ENCODE data around the gene DCLK1. TPM values are rescaled to one million over a fixed set of nuclear protein-coding genes. Genes with fewer than 3 reads are reported as not detected.

DCLK1 gene
- total and polyA plus RNA-seq, 7 donors: 0.98 to 15.1 (median 3.9) TPM

DNA sequence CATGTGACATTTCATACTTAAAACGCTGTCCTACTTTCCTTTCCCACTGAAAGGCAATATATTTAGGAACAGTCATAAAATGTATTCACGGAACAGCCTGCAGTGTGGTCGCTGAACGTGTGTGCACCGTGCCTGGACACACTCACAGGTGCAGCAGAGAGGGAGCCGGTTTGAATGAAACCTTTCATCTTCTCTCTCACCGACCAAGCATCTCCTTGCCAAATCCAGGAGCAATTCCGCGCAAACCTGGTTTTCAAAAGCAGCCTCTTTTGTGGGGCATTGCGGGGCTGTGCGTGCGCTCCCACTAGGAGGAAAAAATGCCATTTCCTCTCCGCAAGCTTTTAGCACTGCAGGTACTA is 1.0 kb downstream of the DCLK1 start:
- intact Hi-C loops (cut with DNase I): loop anchor here in 1 of 2 donors (5.0 kb wide), 1 partner anchor 153 kb away; no protein-coding TSS in a partner anchor
- no peak overlapping the region for H3K27ac ChIP-seq

DNA sequence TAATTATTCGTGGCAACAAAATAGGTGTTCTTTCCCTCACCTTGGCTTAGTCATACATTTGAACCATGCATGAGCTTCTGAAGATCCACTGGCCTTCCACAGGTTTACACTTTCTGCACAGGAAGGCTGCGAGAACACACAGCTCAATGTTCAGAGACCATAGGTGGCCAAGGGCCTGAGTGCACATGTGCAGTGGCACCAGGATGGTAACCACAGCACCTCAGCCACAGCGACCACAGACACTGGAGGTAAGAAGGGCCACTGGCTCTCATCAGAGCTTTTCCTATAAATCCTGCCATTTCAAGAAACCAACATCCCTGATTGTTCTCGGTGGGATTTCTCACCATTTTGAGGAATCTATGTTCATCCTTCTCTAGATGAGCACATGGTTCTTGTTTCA is 1.6 kb downstream of the DCLK1 start:
- no peaks in the 10 kb centered on the region for H3K4me1 ChIP-seq
- 91 to 95% (median 92%) methylated on average over 4 of the region's 4 CpGs for WGBS, 3 donors
- no peaks in the 10 kb centered on the region for H3K9me3 ChIP-seq
- no peak overlapping the region for H3K27ac ChIP-seq
- peak overlapping the region; percentile 60 for H3K4me3 ChIP-seq
- TF ChIP-seq, protein P1, sequence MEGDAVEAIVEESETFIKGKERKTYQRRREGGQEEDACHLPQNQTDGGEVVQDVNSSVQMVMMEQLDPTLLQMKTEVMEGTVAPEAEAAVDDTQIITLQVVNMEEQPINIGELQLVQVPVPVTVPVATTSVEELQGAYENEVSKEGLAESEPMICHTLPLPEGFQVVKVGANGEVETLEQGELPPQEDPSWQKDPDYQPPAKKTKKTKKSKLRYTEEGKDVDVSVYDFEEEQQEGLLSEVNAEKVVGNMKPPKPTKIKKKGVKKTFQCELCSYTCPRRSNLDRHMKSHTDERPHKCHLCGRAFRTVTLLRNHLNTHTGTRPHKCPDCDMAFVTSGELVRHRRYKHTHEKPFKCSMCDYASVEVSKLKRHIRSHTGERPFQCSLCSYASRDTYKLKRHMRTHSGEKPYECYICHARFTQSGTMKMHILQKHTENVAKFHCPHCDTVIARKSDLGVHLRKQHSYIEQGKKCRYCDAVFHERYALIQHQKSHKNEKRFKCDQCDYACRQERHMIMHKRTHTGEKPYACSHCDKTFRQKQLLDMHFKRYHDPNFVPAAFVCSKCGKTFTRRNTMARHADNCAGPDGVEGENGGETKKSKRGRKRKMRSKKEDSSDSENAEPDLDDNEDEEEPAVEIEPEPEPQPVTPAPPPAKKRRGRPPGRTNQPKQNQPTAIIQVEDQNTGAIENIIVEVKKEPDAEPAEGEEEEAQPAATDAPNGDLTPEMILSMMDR (IDR thresholded peaks at IDR 0.05): no peak
- intact Hi-C loops (cut with DNase I): no loop called here
- DNase-seq (no peak), ATAC-seq (no peak)
- peaks cover 0 to 37% (median 5%) of the 10 kb centered on the region in 3 donors for H3K27me3 ChIP-seq (ENCODE audit: insufficient read depth in 3 of 3, low read length in 2 of 3)
- H3K36me3 ChIP-seq (ENCODE audit: insufficient read depth in 1 of 2, low read depth in 1 of 2): no peaks in the 10 kb centered on the region

More for the DNA sequence above, 1.0 kb downstream of the DCLK1 start:
- no peaks in the 10 kb centered on the region for H3K36me3 ChIP-seq (ENCODE audit: insufficient read depth in 1 of 2, low read depth in 1 of 2)
- 47 to 58% (median 47%) methylated on average over 13 of the region's 13 CpGs for WGBS, 3 donors
- peak overlapping the region; percentile 60 for H3K4me3 ChIP-seq
- no peaks in the 10 kb centered on the region for H3K9me3 ChIP-seq
- peaks cover 0 to 38% (median 5%) of the 10 kb centered on the region in 3 donors for H3K27me3 ChIP-seq (ENCODE audit: insufficient read depth in 3 of 3, low read length in 2 of 3)
- TF ChIP-seq, protein P1 (IDR thresholded peaks at IDR 0.05): no peak
- DNase-seq: no peak
- ATAC-seq: no peak
- no peaks in the 10 kb centered on the region for H3K4me1 ChIP-seq

DNA sequence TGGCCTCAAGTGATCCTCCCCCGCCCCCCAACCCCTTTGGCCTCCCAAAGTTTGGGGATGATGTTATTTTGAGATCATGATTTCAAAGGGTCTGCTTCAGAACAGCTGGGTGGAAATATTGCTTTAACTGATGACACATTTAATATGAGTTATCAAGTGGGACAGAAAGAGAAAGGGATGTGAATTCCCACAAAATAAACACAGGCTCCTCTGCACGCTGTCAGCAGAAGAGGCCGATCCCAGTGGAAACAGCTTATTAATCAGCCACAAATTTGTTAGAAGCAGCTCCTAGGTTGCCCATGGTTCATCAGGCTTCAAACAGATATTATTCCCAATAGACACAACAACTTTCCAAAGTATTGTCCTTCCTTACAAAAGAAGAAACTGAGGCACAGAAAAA is 4.7 kb downstream of the DCLK1 start:
- Histone ChIP-seq H3K9me3 (no peaks in the 10 kb centered on the region), H3K4me3 (no peak overlapping the region), H3K27me3 (ENCODE audit: insufficient read depth in 3 of 3, low read length in 2 of 3) (peaks cover 0 to 21% (median 4%) of the 10 kb centered on the region in 3 donors), H3K36me3 (ENCODE audit: insufficient read depth in 1 of 2, low read depth in 1 of 2) (no peaks in the 10 kb centered on the region), H3K27ac (no peak overlapping the region), H3K4me1 (no peaks in the 10 kb centered on the region)
- no peak for ATAC-seq
- WGBS, 3 donors: 84 to 94% (median 86%) methylated on average over 3 of the region's 3 CpGs
- intact Hi-C loops (cut with DNase I): no loop called here
- TF ChIP-seq, protein P1 (IDR thresholded peaks at IDR 0.05): no peak
- DNase-seq: no peak

DNA sequence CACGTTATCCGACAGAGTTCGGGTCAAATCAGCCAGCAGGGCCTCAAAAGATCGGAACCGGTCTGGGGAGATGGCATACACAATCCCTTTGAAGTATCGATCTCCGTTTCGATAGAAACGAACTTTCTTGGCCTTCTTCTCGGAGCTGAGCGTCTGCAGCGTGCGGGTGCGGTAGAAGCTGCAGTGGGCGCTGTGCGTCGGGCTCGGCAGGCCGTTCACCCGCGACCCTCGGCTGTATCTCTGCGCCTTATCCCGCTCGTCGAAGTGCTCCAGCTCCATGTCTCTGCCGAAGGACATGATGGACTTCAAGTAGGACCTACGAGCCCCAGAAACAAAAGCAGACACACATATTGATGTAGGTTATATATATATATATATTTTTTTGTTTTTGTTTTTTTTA is 5.3 kb downstream of the DCLK1 start:
- Histone ChIP-seq H3K36me3 (ENCODE audit: insufficient read depth in 1 of 2, low read depth in 1 of 2) (no peaks in the 10 kb centered on the region), H3K4me1 (no peaks in the 10 kb centered on the region), H3K9me3 (no peaks in the 10 kb centered on the region), H3K27me3 (ENCODE audit: insufficient read depth in 3 of 3, low read length in 2 of 3) (peaks cover 0 to 17% (median 0%) of the 10 kb centered on the region in 3 donors), H3K27ac (no peak overlapping the region), H3K4me3 (no peak overlapping the region)
- ATAC-seq: no peak
- no peak for DNase-seq
- intact Hi-C loops (cut with DNase I): no loop called here
- 92 to 95% (median 94%) methylated on average over 28 of the region's 28 CpGs for WGBS, 3 donors
- TF ChIP-seq, protein P1 (IDR thresholded peaks at IDR 0.05): no peak

DNA sequence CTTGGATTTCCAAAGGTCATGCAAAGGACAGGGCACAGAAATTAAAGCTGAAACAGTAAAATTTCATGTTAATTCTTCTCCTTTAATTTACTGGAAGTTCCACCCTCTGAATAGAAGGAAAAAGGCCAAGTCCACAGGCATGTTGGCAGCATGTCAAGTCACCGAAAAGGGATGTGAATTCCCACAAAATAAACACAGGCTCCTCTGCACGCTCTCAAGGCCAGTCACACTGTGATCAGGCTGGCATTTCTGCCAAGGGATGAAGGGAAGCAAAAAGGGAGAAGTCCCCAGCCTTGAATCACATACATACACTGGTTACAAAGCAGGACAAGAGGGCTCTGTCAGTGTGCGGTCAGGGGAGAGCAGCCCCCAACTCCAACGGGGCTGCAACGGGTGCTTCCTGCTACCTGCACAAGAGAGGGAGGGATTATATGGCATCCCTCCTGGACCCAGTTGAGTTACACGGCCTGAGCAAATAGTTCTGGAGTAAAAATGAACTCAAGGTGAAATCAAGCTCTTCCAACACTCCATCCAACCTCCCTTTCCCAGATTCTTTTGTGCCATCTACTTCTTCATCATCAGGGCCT is 6.9 kb downstream of the DCLK1 start:
- ATAC-seq: no peak
- no peaks in the 10 kb centered on the region for H3K36me3 ChIP-seq (ENCODE audit: insufficient read depth in 1 of 2, low read depth in 1 of 2)
- H3K27ac ChIP-seq: no peak overlapping the region
- peaks cover 0 to 8% (median 0%) of the 10 kb centered on the region in 3 donors for H3K27me3 ChIP-seq (ENCODE audit: insufficient read depth in 3 of 3, low read length in 2 of 3)
- H3K4me1 ChIP-seq: no peaks in the 10 kb centered on the region
- DNase-seq: no peak
- no peaks in the 10 kb centered on the region for H3K9me3 ChIP-seq
- WGBS, 3 donors: 31 to 47% (median 44%) methylated on average over 6 of the region's 6 CpGs
- TF ChIP-seq, protein P1 (IDR thresholded peaks at IDR 0.05): no peak
- intact Hi-C loops (cut with DNase I): no loop called here
- no peak overlapping the region for H3K4me3 ChIP-seq
